MM.1S (cell line): ENCODE measurements around the gene ZNF776.

Experiments
- CTCF ChIP-seq: fragments of 300-600 bp; sonication (generic); IDR thresholded peaks from 2 replicates; pipeline ENCODE4 v1.5.1; 2016; ENCODE audit warnings: antibody characterized with exemption, low read length, mixed read lengths
- EZH2phosphoT487 ChIP-seq: fragments of 300-600 bp; sonication (generic); IDR thresholded peaks from 2 replicates; pipeline ENCODE4 v1.6.1; 2018; ENCODE audit warnings: antibody characterized with exemption, low read length

DNA sequence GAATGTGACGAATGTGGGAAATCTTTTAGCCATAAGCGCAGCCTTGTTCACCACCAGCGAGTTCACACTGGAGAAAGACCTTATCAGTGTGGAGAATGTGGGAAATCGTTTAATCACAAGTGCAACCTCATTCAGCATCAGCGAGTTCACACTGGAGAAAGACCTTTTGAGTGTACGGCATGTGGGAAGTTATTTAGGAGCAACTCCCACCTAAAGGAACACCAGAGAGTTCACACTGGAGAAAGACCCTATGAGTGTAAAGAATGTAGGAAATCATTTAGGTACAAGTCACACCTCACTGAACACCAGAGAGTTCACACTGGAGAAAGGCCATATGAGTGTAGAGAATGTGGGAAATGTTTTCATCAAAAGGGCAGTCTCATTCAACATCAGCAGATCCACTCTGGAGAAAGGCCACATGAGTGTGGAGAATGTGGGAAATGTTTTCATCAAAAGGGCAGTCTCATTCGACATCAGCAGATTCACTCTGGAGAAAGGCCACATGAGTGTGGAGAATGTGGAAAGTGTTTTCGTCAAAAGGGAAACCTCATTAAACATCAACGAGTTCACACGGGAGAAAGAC, 7.6 kb downstream of the ZNF776 start:
- TF ChIP-seq CTCF (no peak), EZH2phosphoT487 (no peak)
